HG02870 (cell line): Measurements from ENCODE around the gene SORCS1.
A peak's percentile ranks its signal among the peaks of the same experiment; 100 is the strongest.

Experiments
- ATAC-seq: cut with Tn5 transposase; IDR thresholded peaks from one replicate; pipeline ENCODE4 v1.9.1; 2021; ENCODE audit warnings: mild to moderate bottlenecking, moderate library complexity; ENCODE audit not compliant: unreplicated experiment

SORCS1 gene

GRCh38 chr10:106625751-106626150, 538.8 kb downstream of the SORCS1 start:
- no peak for ATAC-seq

GRCh38 chr10:106619346-106619745, 545.2 kb downstream of the SORCS1 start:
- ATAC-seq: no peak

GRCh38 chr10:106618646-106619045, 545.9 kb downstream of the SORCS1 start:
- no peak for ATAC-seq

- no peak for ATAC-seq
These were observed 549.4 kb downstream of the SORCS1 start for GRCh38 chr10:106615081-106615480.

- ATAC-seq: no peak
These were observed 550.2 kb downstream of the SORCS1 start for GRCh38 chr10:106614293-106614692.

- no peak for ATAC-seq
These were observed 552.1 kb downstream of the SORCS1 start for GRCh38 chr10:106612381-106612780.

- no peak for ATAC-seq
These were observed 554.8 kb downstream of the SORCS1 start for GRCh38 chr10:106609470-106610266.

DNA sequence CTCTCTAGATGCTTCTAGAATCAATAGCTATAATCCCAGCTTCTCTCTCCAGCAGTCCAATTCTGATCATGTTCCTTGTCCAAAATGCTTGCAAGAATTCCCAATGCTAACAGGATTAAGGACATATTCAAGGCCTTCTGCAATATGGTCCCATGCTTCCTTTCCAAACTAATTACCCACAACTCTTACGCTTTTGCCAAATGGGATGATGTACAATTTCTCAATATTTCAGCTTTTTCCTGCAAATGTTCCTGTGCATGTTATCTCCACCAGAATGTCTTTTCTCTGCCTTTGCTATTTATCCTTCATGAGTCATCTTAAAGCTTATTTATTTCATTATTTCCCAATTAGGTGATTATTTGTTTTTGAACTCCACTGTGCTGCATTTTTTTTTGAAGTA, 556.4 kb downstream of the SORCS1 start:
- no peak for ATAC-seq

DNA sequence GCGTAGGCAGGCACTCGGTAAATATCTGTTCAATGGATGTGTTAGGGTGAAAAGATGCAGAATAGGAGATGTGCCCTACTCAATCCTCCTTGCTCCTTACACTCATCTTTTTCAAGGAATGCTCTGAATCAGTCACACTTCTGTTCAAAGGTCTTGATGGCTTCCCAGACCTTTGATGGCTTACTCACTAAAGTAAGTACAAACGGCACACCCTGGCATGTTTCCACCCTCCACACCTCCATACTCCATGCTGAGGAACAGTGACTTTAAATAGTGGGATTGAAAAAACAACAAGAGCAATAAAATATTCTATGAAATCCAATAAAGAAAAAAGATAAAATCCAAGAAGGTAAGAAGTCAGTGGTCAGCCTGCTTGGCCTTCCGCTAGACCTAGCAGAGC, 569.2 kb downstream of the SORCS1 start:
- no peak for ATAC-seq

- no peak for ATAC-seq
These were observed 570.6 kb downstream of the SORCS1 start for GRCh38 chr10:106593876-106594275.

- no peak for ATAC-seq
These were observed 572.1 kb downstream of the SORCS1 start for GRCh38 chr10:106592396-106592795.

- no peak for ATAC-seq
These were observed 582.2 kb downstream of the SORCS1 start for GRCh38 chr10:106582291-106582690.

GRCh38 chr10:106577756-106578155, 586.8 kb downstream of the SORCS1 start:
- ATAC-seq: no peak

GRCh38 chr10:106577266-106577665, 587.2 kb downstream of the SORCS1 start:
- ATAC-seq: no peak

- peak; percentile 68 for ATAC-seq
These were observed 588.0 kb downstream of the SORCS1 start for GRCh38 chr10:106576534-106576933.

- no peak for ATAC-seq
These were observed 591.4 kb downstream of the SORCS1 start for GRCh38 chr10:106573106-106573505.

DNA sequence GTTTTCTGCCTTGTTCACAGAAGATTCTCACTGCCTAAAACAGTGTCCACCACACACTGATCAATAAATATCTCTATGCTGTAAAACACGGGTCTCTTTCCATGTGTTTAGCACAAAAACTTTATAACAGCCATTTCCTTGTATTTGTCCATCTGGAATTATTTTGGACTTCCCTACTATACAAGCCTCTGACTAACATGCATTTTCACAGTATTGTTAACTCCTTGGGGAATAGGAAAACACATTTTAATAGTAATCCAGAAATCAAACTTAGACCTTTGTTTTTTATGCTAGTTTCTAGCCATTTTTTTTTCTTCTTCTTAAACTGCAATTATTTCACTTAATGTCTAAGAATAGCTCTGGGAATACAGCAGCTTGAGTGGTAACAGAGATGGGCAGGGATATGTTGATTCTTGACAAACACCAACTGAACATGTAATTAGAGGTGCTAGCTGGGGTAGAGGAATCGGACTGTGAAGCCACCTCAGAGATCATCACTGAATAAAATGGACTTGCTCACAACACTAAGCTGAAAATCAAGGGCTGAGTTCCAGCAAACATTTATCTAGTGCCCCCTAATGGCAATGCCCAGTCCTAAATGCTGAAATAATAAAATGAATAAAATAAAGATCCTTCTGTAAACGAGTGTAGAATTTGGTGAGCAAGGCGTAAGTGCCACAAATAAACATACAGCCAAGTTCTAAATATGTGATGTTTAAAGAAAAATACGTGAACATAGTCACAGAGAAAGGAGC, 593.1 kb downstream of the SORCS1 start:
- no peak for ATAC-seq

- no peak for ATAC-seq
These were observed 594.2 kb downstream of the SORCS1 start for GRCh38 chr10:106570268-106570667.

- no peak for ATAC-seq
These were observed 596.9 kb downstream of the SORCS1 start for GRCh38 chr10:106567629-106568028.

DNA sequence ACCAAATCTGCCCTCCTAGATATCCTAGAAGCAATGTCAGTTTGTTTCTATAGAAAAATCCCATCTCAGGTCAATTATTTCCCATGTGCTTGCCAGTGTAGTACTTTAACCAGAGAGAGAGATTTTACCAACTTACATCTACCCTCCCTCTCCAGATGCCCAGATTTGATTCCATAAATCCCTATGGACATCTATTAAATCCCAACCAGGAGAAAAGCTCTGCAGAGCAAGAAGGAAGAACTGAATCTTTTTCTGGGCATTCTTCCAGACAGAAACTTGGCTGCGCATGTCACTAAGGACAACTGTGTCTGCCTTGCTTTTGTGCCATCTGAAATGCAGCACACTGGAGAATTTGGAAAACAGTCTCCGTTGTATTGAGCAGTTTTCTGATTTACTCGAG, 597.6 kb downstream of the SORCS1 start:
- no peak for ATAC-seq

GRCh38 chr10:106565546-106565945, 599.0 kb downstream of the SORCS1 start:
- ATAC-seq: no peak

- ATAC-seq: no peak
These were observed 601.1 kb downstream of the SORCS1 start for GRCh38 chr10:106563384-106563783.
